ENCODE results near the gene LRRC45. TPM values are rescaled to one million over a fixed set of nuclear protein-coding genes. Genes with fewer than 3 reads are reported as not detected.

Gene LRRC45
- total RNA-seq, 1 experiment from 2014 or later, result 38.1 TPM

DNA sequence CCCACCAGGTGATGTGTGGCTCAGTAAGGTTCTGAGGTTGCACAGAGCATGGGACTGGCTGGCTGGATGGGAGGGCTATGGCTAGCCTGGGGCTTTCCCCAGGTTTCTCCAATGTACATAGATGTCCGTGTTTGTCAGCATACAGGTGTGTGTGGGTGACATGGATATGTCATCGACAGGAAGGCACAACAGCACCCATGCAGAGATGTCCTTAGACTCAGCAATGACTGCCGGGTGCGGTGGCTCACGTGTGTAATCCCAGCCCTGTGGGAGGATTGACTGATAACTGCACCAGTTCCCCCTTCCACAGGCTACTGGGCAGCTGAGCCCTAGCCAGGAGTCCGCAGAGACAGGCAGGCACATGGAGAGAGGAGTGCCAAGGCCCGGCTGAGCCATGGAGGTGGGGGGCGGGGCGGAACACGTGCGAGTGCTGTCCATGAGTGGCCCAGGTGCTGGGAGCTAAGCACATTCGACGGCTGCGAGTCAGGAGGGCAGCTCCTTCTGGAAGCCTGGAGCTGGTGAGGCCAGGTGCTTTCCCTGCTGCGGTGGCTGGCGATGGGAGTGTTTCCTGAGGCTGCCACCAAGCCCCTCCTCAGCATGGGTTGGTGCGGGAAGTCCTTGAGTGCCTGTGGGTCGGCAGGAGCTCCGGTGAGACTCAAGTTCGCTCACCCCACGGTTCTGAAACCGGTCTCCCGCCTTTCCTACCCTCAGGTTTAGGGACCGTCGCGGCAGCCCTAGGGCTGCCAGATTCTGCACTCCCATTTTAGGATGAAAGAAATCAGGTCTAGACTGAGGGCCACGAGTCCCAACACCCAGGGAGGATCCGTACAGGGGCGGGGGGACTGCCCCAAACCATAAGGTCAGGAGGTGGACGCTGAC is 46.5 kb upstream of the LRRC45 start:
- CTCF ChIA-PET, result interaction anchor here (0.6 to 1.6 kb wide), 7 partner anchors 14 to 61 kb away, joined by 3 to 8 read pairs (median 4); partner anchors contain the start of genes DCXR, MAFG and NOTUM
- peaks cover 6% of the 10 kb centered on the region; the same call in 1 of the 2 replicates for H3K4me1 Mint-ChIP-seq
- H3K27ac Mint-ChIP-seq, result no peak overlapping the region
- DNase-seq (ENCODE audit: low spot score) (peak; percentile 63), ATAC-seq (peak; percentile 31)
- H3K36me3 Mint-ChIP-seq, result peaks cover 12% of the 10 kb centered on the region
- POLR2A ChIA-PET, result interaction anchor here (1.2 to 1.4 kb wide), 3 partner anchors 8 to 61 kb away, joined by 4 to 7 read pairs (median 4); partner anchors contain the start of gene DCXR
- peaks cover 48% of the 10 kb centered on the region for H3K27me3 Mint-ChIP-seq (ENCODE audit: low read depth)
- H3K9me3 Mint-ChIP-seq, result peaks cover 19% of the 10 kb centered on the region
- H3K4me3 Mint-ChIP-seq, result peak overlapping the region; percentile 88
- TF ChIP-seq MLX (CRISPR knock-in tag; IDR thresholded peaks at IDR 0.05) (no peak), ERG (CRISPR knock-in tag; IDR thresholded peaks at IDR 0.05) (no peak), TEAD1 (CRISPR knock-in tag; IDR thresholded peaks at IDR 0.05) (peak; percentile 47), NFE2L1 (CRISPR knock-in tag; IDR thresholded peaks at IDR 0.05) (no peak), EMX1 (CRISPR knock-in tag; IDR thresholded peaks at IDR 0.05) (no peak), GRHL2 (CRISPR knock-in tag; IDR thresholded peaks at IDR 0.05; ENCODE audit: insufficient replicate concordance, severe bottlenecking) (no peak), JAZF1 (CRISPR knock-in tag; IDR thresholded peaks at IDR 0.05) (no peak), ZNF121 (CRISPR knock-in tag; IDR thresholded peaks at IDR 0.05) (no peak), JUN (CRISPR knock-in tag; IDR thresholded peaks at IDR 0.05) (no peak), AR (CRISPR knock-in tag; IDR thresholded peaks at IDR 0.05) (no peak), ZNF263 (CRISPR knock-in tag; IDR thresholded peaks at IDR 0.05; ENCODE audit: low read depth) (no peak), MXD4 (CRISPR knock-in tag; IDR thresholded peaks at IDR 0.05; ENCODE audit: borderline replicate concordance) (no peak), CBFB (CRISPR knock-in tag; IDR thresholded peaks at IDR 0.05; ENCODE audit: low read depth) (no peak), ZNF396 (CRISPR knock-in tag; IDR thresholded peaks at IDR 0.05; ENCODE audit: borderline replicate concordance) (no peak), ZNF416 (CRISPR knock-in tag; IDR thresholded peaks at IDR 0.05) (no peak), ZNF138 (CRISPR knock-in tag; conservative IDR thresholded peaks at IDR 0.05) (no peak)
- TF ChIP-seq, protein P1, sequence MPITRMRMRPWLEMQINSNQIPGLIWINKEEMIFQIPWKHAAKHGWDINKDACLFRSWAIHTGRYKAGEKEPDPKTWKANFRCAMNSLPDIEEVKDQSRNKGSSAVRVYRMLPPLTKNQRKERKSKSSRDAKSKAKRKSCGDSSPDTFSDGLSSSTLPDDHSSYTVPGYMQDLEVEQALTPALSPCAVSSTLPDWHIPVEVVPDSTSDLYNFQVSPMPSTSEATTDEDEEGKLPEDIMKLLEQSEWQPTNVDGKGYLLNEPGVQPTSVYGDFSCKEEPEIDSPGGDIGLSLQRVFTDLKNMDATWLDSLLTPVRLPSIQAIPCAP (CRISPR knock-in tag; IDR thresholded peaks at IDR 0.05), result no peak
- TF ChIP-seq, protein P2, sequence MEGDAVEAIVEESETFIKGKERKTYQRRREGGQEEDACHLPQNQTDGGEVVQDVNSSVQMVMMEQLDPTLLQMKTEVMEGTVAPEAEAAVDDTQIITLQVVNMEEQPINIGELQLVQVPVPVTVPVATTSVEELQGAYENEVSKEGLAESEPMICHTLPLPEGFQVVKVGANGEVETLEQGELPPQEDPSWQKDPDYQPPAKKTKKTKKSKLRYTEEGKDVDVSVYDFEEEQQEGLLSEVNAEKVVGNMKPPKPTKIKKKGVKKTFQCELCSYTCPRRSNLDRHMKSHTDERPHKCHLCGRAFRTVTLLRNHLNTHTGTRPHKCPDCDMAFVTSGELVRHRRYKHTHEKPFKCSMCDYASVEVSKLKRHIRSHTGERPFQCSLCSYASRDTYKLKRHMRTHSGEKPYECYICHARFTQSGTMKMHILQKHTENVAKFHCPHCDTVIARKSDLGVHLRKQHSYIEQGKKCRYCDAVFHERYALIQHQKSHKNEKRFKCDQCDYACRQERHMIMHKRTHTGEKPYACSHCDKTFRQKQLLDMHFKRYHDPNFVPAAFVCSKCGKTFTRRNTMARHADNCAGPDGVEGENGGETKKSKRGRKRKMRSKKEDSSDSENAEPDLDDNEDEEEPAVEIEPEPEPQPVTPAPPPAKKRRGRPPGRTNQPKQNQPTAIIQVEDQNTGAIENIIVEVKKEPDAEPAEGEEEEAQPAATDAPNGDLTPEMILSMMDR (IDR thresholded peaks at IDR 0.05), result no peak
- TF ChIP-seq, protein P3, sequence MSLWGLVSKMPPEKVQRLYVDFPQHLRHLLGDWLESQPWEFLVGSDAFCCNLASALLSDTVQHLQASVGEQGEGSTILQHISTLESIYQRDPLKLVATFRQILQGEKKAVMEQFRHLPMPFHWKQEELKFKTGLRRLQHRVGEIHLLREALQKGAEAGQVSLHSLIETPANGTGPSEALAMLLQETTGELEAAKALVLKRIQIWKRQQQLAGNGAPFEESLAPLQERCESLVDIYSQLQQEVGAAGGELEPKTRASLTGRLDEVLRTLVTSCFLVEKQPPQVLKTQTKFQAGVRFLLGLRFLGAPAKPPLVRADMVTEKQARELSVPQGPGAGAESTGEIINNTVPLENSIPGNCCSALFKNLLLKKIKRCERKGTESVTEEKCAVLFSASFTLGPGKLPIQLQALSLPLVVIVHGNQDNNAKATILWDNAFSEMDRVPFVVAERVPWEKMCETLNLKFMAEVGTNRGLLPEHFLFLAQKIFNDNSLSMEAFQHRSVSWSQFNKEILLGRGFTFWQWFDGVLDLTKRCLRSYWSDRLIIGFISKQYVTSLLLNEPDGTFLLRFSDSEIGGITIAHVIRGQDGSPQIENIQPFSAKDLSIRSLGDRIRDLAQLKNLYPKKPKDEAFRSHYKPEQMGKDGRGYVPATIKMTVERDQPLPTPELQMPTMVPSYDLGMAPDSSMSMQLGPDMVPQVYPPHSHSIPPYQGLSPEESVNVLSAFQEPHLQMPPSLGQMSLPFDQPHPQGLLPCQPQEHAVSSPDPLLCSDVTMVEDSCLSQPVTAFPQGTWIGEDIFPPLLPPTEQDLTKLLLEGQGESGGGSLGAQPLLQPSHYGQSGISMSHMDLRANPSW (CRISPR knock-in tag; conservative IDR thresholded peaks at IDR 0.05; ENCODE audit: low read depth), result no peak
- TF ChIP-seq, protein P4, sequence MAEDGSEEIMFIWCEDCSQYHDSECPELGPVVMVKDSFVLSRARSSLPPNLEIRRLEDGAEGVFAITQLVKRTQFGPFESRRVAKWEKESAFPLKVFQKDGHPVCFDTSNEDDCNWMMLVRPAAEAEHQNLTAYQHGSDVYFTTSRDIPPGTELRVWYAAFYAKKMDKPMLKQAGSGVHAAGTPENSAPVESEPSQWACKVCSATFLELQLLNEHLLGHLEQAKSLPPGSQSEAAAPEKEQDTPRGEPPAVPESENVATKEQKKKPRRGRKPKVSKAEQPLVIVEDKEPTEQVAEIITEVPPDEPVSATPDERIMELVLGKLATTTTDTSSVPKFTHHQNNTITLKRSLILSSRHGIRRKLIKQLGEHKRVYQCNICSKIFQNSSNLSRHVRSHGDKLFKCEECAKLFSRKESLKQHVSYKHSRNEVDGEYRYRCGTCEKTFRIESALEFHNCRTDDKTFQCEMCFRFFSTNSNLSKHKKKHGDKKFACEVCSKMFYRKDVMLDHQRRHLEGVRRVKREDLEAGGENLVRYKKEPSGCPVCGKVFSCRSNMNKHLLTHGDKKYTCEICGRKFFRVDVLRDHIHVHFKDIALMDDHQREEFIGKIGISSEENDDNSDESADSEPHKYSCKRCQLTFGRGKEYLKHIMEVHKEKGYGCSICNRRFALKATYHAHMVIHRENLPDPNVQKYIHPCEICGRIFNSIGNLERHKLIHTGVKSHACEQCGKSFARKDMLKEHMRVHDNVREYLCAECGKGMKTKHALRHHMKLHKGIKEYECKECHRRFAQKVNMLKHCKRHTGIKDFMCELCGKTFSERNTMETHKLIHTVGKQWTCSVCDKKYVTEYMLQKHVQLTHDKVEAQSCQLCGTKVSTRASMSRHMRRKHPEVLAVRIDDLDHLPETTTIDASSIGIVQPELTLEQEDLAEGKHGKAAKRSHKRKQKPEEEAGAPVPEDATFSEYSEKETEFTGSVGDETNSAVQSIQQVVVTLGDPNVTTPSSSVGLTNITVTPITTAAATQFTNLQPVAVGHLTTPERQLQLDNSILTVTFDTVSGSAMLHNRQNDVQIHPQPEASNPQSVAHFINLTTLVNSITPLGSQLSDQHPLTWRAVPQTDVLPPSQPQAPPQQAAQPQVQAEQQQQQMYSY (CRISPR knock-in tag; IDR thresholded peaks at IDR 0.05), result peak; percentile 51; the same call in 1 of the 2 replicates
- TF ChIP-seq, protein P5, sequence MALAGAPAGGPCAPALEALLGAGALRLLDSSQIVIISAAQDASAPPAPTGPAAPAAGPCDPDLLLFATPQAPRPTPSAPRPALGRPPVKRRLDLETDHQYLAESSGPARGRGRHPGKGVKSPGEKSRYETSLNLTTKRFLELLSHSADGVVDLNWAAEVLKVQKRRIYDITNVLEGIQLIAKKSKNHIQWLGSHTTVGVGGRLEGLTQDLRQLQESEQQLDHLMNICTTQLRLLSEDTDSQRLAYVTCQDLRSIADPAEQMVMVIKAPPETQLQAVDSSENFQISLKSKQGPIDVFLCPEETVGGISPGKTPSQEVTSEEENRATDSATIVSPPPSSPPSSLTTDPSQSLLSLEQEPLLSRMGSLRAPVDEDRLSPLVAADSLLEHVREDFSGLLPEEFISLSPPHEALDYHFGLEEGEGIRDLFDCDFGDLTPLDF (CRISPR knock-in tag; IDR thresholded peaks at IDR 0.05), result 0 out of 2 replicates have a peak, but pooled peaks have one; percentile 56

Data from WTC11 (cell line).